ENCODE data around the gene NOS1AP. TPM values are rescaled to one million over a fixed set of nuclear protein-coding genes. Genes with fewer than 3 reads are reported as not detected.

The NOS1AP gene
- total and polyA plus RNA-seq, 12 donors, result 0.37 to 12.0 (median 3.1) TPM

GRCh38 chr1:162366671-162367070 is 297.2 kb downstream of the NOS1AP start:
- intact Hi-C loops (cut with DNase I), result no loop called here
- Histone ChIP-seq H3K27me3 (no peaks in the 10 kb centered on the region), H3K27ac (no peak overlapping the region), H3K9me3 (replicated peaks in 1 of 3) (no peaks in the 10 kb centered on the region), H3K36me3 (replicated peaks in 1 of 2) (no peaks in the 10 kb centered on the region), H3K4me3 (no peak overlapping the region), H3K4me1 (replicated peaks in 1 of 2) (no peaks in the 10 kb centered on the region)
- WGBS, 4 donors, result 85 to 91% (median 89%) methylated on average over 9 of the region's 9 CpGs
- DNase-seq, result no peak
- TF ChIP-seq CTCF (IDR thresholded peaks at IDR 0.05), result no peak
- no peak for TF ChIP-seq POLR2A (IDR thresholded peaks at IDR 0.05)

GRCh38 chr1:162367073-162367472 is 297.6 kb downstream of the NOS1AP start:
- Histone ChIP-seq H3K27me3 (no peaks in the 10 kb centered on the region), H3K36me3 (replicated peaks in 1 of 2) (no peaks in the 10 kb centered on the region), H3K27ac (no peak overlapping the region), H3K9me3 (replicated peaks in 1 of 3) (no peaks in the 10 kb centered on the region), H3K4me1 (replicated peaks in 1 of 2) (no peaks in the 10 kb centered on the region), H3K4me3 (no peak overlapping the region)
- DNase-seq, result no peak
- 82 to 95% (median 88%) methylated on average over 33 to 36 of the region's 36 CpGs for WGBS, 4 donors
- TF ChIP-seq POLR2A (IDR thresholded peaks at IDR 0.05) (no peak), CTCF (IDR thresholded peaks at IDR 0.05) (no peak)
- intact Hi-C loops (cut with DNase I), result no loop called here

- Histone ChIP-seq H3K9me3 (replicated peaks in 1 of 3) (no peaks in the 10 kb centered on the region), H3K27ac (no peak overlapping the region), H3K4me3 (no peak overlapping the region), H3K27me3 (no peaks in the 10 kb centered on the region), H3K36me3 (replicated peaks in 1 of 2) (no peaks in the 10 kb centered on the region), H3K4me1 (replicated peaks in 1 of 2) (no peaks in the 10 kb centered on the region)
- no peak for DNase-seq
- intact Hi-C loops (cut with DNase I), result no loop called here
- 90 to 96% (median 94%) methylated on average over 10 of the region's 10 CpGs for WGBS, 4 donors
- TF ChIP-seq POLR2A (IDR thresholded peaks at IDR 0.05) (no peak), CTCF (IDR thresholded peaks at IDR 0.05) (no peak)
Observed at GRCh38 chr1:162367772-162368171, 298.3 kb downstream of the NOS1AP start.

- TF ChIP-seq CTCF (IDR thresholded peaks at IDR 0.05), result no peak
- no peak for TF ChIP-seq POLR2A (IDR thresholded peaks at IDR 0.05)
- DNase-seq, result no peak
Observed at GRCh38 chr1:162368451-162368850, 299.0 kb downstream of the NOS1AP start.

More at GRCh38 chr1:162368451-162368850, 299.0 kb downstream of the NOS1AP start:
- Histone ChIP-seq H3K4me3 (no peak overlapping the region), H3K27me3 (no peaks in the 10 kb centered on the region), H3K9me3 (replicated peaks in 1 of 3) (no peaks in the 10 kb centered on the region), H3K36me3 (replicated peaks in 1 of 2) (no peaks in the 10 kb centered on the region), H3K27ac (no peak overlapping the region), H3K4me1 (replicated peaks in 1 of 2) (no peaks in the 10 kb centered on the region)
- intact Hi-C loops (cut with DNase I), result no loop called here
- 66 to 96% (median 77%) methylated on average over 3 to 4 of the region's 4 CpGs for WGBS, 4 donors
